ENCODE measurements around the gene DTNB. TPM values are rescaled to one million over a fixed set of nuclear protein-coding genes. Genes with fewer than 3 reads are reported as not detected.

Gene DTNB
- total and polyA plus RNA-seq, 2 of the 4 experiments (the other 2 are of a cell fraction) = 3.8 to 5.3 TPM

DNA sequence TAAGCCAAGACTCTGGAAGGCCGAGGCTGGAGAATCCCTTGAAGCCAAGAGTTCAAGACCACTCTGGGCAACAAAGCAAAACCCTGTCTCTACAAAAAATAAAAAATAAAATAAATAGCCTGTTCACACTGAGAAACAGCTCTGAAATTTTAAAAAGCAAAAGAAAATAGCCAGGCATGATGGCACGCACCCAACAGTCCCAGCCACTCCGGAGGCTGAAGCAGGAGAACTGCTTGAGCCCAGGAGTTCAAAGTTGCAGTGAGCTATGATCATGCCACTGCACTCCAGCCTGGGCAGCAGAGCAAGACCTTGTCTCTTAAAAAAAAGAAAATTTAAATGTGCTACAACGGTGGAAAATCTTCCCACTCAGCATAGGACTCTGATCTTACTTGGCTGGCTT is 52.7 kb downstream of the DTNB start:
- no peak overlapping the region for H4K8ac ChIP-seq (ENCODE audit: low read depth in 2 of 2, low read length in 2 of 2)
- H3K4me3 ChIP-seq (ENCODE audit: insufficient read depth, low read depth, low read length) = no peak overlapping the region
- no peaks in the 10 kb centered on the region for H3K27me3 ChIP-seq (ENCODE audit: control insufficient read depth, insufficient read depth, low read length)
- dilution Hi-C loops (cut with HindIII; ENCODE audit: low sequenced_read_pairs, unreplicated experiment) = no loop called here
- BruUV-seq (replicated peaks) = no TSS peak
- H3K9me1 ChIP-seq (ENCODE audit: insufficient read depth, low read length) = no peaks in the 10 kb centered on the region; the same call in 1 of the 2 replicates
- no peak for ATAC-seq (ENCODE audit: low read depth)
- no peak overlapping the region for H3K56ac ChIP-seq (ENCODE audit: extremely low read depth, insufficient read depth, low read length)
- 83% methylated on average over 2 of the region's 4 CpGs; no CpG with 5 or more reads in 1 of the 2 experiments for WGBS, 2 experiments (ENCODE audit: extremely low coverage in 2 of 2, insufficient read length in 1 of 2)
- H2BK120ac ChIP-seq (ENCODE audit: low read depth, low read length) = no peak overlapping the region
- no peak overlapping the region for H3K18ac ChIP-seq (ENCODE audit: low read depth, low read length)
- no peak overlapping the region for H3K27ac ChIP-seq (ENCODE audit: insufficient read depth, low read length)
- H3K79me1 ChIP-seq (ENCODE audit: low read depth in 1 of 2, low read length in 2 of 2) = no peaks in the 10 kb centered on the region
- no peak overlapping the region for H2AK9ac ChIP-seq (replicated peaks; ENCODE audit: low read depth, low read length, poor library complexity)
- no peaks in the 10 kb centered on the region for H3K36me3 ChIP-seq (ENCODE audit: control insufficient read depth, insufficient read depth, low read length)
- H3K4ac ChIP-seq (ENCODE audit: low read depth, low read length) = no peak overlapping the region
- no peak overlapping the region for H3K9ac ChIP-seq (ENCODE audit: low read depth, low read length)
- H4K5ac ChIP-seq (ENCODE audit: low read depth, low read length) = no peak overlapping the region
- in situ Hi-C loops (cut with MboI; ENCODE audit: low sequenced_read_pairs) = no loop called here
- no peak overlapping the region for H2BK5ac ChIP-seq (ENCODE audit: low read depth, low read length, poor library complexity, severe bottlenecking)
- no peak overlapping the region for H3K14ac ChIP-seq (replicated peaks; ENCODE audit: low read depth, low read length)
- no peak overlapping the region for H3K4me2 ChIP-seq (ENCODE audit: low read depth, low read length)
- H2BK15ac ChIP-seq (ENCODE audit: low read depth, low read length) = no peak overlapping the region
- ChIA-PET POLR2A (ENCODE audit: unreplicated experiment) (no interaction called here), CTCF (interaction anchor here (1.1 kb wide), 1 partner anchor 44 kb away, joined by 3 read pairs; no protein-coding TSS in a partner anchor)
- peaks cover 4% of the 10 kb centered on the region for H3K4me1 ChIP-seq (ENCODE audit: control insufficient read depth, insufficient read depth, low read length)
- no peak overlapping the region for H2BK20ac ChIP-seq (ENCODE audit: low read depth, low read length)
- no peaks in the 10 kb centered on the region for H3K9me3 ChIP-seq (ENCODE audit: control insufficient read depth, insufficient read depth, low read length)
- no peaks in the 10 kb centered on the region; the same call in 1 of the 2 replicates for H4K20me1 ChIP-seq (ENCODE audit: insufficient read depth, low read length)
- no peak overlapping the region for H2AK5ac ChIP-seq (ENCODE audit: low read depth, low read length)
- intact Hi-C loops (cut with micrococcal nuclease) = no loop called here
- DNase-seq = no peak
- H3K23ac ChIP-seq (ENCODE audit: low read depth, low read length) = no peak overlapping the region
- no peak overlapping the region for H4K91ac ChIP-seq (ENCODE audit: insufficient read depth, low read depth, low read length)
- no peak for TF ChIP-seq POLR2A (IDR thresholded peaks at IDR 0.05; ENCODE audit: low read depth, low read length)
- TF ChIP-seq, protein P1, sequence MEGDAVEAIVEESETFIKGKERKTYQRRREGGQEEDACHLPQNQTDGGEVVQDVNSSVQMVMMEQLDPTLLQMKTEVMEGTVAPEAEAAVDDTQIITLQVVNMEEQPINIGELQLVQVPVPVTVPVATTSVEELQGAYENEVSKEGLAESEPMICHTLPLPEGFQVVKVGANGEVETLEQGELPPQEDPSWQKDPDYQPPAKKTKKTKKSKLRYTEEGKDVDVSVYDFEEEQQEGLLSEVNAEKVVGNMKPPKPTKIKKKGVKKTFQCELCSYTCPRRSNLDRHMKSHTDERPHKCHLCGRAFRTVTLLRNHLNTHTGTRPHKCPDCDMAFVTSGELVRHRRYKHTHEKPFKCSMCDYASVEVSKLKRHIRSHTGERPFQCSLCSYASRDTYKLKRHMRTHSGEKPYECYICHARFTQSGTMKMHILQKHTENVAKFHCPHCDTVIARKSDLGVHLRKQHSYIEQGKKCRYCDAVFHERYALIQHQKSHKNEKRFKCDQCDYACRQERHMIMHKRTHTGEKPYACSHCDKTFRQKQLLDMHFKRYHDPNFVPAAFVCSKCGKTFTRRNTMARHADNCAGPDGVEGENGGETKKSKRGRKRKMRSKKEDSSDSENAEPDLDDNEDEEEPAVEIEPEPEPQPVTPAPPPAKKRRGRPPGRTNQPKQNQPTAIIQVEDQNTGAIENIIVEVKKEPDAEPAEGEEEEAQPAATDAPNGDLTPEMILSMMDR (conservative IDR thresholded peaks at IDR 0.05; ENCODE audit: low read depth, low read length) = no peak
- no peak for TF ChIP-seq CHD1 (IDR thresholded peaks at IDR 0.05; ENCODE audit: low read depth, low read length)
- TF ChIP-seq BHLHE40 (IDR thresholded peaks at IDR 0.05; ENCODE audit: low read depth, low read length) = no peak
- no peak for TF ChIP-seq MXI1 (IDR thresholded peaks at IDR 0.05; ENCODE audit: borderline replicate concordance, low read depth, low read length)
- TF ChIP-seq, protein P2, sequence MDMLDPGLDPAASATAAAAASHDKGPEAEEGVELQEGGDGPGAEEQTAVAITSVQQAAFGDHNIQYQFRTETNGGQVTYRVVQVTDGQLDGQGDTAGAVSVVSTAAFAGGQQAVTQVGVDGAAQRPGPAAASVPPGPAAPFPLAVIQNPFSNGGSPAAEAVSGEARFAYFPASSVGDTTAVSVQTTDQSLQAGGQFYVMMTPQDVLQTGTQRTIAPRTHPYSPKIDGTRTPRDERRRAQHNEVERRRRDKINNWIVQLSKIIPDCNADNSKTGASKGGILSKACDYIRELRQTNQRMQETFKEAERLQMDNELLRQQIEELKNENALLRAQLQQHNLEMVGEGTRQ (IDR thresholded peaks at IDR 0.05; ENCODE audit: low read depth, low read length) = no peak
- no peak for TF ChIP-seq MAZ (IDR thresholded peaks at IDR 0.05; ENCODE audit: borderline replicate concordance, low read depth, low read length)
- TF ChIP-seq NFE2L2 (IDR thresholded peaks at IDR 0.05; ENCODE audit: low read depth, low read length) = no peak
- no peak for TF ChIP-seq RAD21 (IDR thresholded peaks at IDR 0.05; ENCODE audit: low read length)
- no peak for TF ChIP-seq SMC3 (IDR thresholded peaks at IDR 0.05; ENCODE audit: low read depth, low read length)
- no peak for TF ChIP-seq RFX5 (IDR thresholded peaks at IDR 0.05; ENCODE audit: low read depth, low read length)
- no peak overlapping the region for H2AFZ ChIP-seq (replicated peaks; ENCODE audit: low read length, poor library complexity)
